ENCODE measurements around the gene ZNF813. TPM values are rescaled to one million over a fixed set of nuclear protein-coding genes. Genes with fewer than 3 reads are reported as not detected.

Gene ZNF813
- total and polyA plus RNA-seq, 9 of the 15 experiments (the other 6 are each of a cell fraction or from before 2014, with no cell fraction given) = 1.3 to 8.0 (median 5.3) TPM

DNA sequence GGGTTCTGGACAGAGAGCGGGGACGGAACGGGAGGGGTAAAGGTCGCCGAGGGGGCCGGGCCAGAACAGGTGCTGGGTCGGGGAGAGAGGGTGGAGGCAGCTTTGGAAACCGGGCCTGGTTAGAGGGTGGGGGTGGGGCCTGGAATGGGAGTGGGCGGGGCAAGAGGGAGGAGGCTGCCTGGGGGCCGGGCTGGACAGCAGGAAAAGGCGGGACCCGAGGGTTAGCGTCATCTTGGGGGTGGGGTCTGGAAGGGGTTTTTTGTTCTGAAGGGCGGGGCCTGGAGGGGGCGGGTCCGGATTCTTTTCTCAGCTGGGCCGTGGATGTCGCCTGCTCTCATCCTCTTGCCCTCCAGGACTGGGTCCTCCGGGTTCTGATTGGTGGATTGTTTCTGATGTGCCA lies 4.3 kb upstream of the ZNF813 start:
- 0 out of 2 replicates have a peak, but pooled peaks cover 3% of the 10 kb centered on the region for H3K9me3 ChIP-seq (replicated peaks; ENCODE audit: control insufficient read depth, insufficient read depth, low read depth, low read length)
- H3K36me3 ChIP-seq (ENCODE audit: control insufficient read depth, insufficient read depth, low read length) = no peaks in the 10 kb centered on the region
- intact Hi-C loops (cut with micrococcal nuclease) (no loop called here), in situ Hi-C loops (cut with MboI) (no loop called here)
- H2AFZ ChIP-seq (ENCODE audit: low read depth, low read length) = no peak overlapping the region
- H3K79me2 ChIP-seq (ENCODE audit: control insufficient read depth, insufficient read depth, low read length) = peaks cover 7% of the 10 kb centered on the region
- no peaks in the 10 kb centered on the region for H4K20me1 ChIP-seq (replicated peaks; ENCODE audit: control insufficient read depth, insufficient read depth, low read length)
- H3K4me3 ChIP-seq = no peak overlapping the region
- no peaks in the 10 kb centered on the region for H3K9me1 ChIP-seq (ENCODE audit: control insufficient read depth, insufficient read depth, low read length)
- ChIA-PET CTCF (ENCODE audit: low intra/inter-chr PET ratio) (no interaction called here), POLR2A (interaction anchor here (0.6 kb wide), 1 partner anchor 21 kb away, joined by 3 read pairs; no protein-coding TSS in a partner anchor)
- ATAC-seq = peak; percentile 35; the same call in 2 of the 3 replicates
- WGBS (ENCODE audit: insufficient coverage, low coverage, missing lambda C conversion rate) = 49% methylated on average over 7 of the region's 19 CpGs
- H3K27me3 ChIP-seq (ENCODE audit: control insufficient read depth in 2 of 2, insufficient read depth in 2 of 2, low read length in 2 of 2) = no peaks in the 10 kb centered on the region
- H3K4me2 ChIP-seq (ENCODE audit: insufficient read depth, low read length) = no peak overlapping the region
- FAIRE-seq = no peak
- no peak overlapping the region for H3K9ac ChIP-seq (ENCODE audit: insufficient read depth in 1 of 2, low read depth in 2 of 2, low read length in 2 of 2)
- H3K4me1 ChIP-seq (replicated peaks in 1 of 2; ENCODE audit: control insufficient read depth in 2 of 2, insufficient read depth in 2 of 2, low read length in 2 of 2) = peaks cover 0 to 4% of the 10 kb centered on the region in 2 experiments; a peak in 2 of 5 replicates
- H3K27ac ChIP-seq (ENCODE audit: extremely low read depth, low read depth, low read length) = no peak overlapping the region
- peak; percentile 19 to 63 (median 53) for DNase-seq (ENCODE audit: extremely low read depth in 1 of 4, low spot score in 3 of 4)
- no TSS peak for BruUV-seq (replicated peaks)
- no peak for TF ChIP-seq RFX7 (CRISPR knock-in tag; IDR thresholded peaks at IDR 0.05)
- TF ChIP-seq PKNOX1 (IDR thresholded peaks at IDR 0.05) = no peak
- TF ChIP-seq THRAP3 (IDR thresholded peaks at IDR 0.05; ENCODE audit: borderline replicate concordance) = no peak
- TF ChIP-seq POLR3G (IDR thresholded peaks at IDR 0.05; ENCODE audit: extremely low read depth, insufficient read length, insufficient replicate concordance) = no peak
- TF ChIP-seq TBP (optimal IDR thresholded peaks at IDR 0.05; ENCODE audit: low read depth, low read length) = no peak
- TF ChIP-seq, protein P1, sequence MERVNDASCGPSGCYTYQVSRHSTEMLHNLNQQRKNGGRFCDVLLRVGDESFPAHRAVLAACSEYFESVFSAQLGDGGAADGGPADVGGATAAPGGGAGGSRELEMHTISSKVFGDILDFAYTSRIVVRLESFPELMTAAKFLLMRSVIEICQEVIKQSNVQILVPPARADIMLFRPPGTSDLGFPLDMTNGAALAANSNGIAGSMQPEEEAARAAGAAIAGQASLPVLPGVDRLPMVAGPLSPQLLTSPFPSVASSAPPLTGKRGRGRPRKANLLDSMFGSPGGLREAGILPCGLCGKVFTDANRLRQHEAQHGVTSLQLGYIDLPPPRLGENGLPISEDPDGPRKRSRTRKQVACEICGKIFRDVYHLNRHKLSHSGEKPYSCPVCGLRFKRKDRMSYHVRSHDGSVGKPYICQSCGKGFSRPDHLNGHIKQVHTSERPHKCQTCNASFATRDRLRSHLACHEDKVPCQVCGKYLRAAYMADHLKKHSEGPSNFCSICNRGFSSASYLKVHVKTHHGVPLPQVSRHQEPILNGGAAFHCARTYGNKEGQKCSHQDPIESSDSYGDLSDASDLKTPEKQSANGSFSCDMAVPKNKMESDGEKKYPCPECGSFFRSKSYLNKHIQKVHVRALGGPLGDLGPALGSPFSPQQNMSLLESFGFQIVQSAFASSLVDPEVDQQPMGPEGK (CRISPR knock-in tag; IDR thresholded peaks at IDR 0.05; ENCODE audit: borderline replicate concordance) = no peak
- no peak for TF ChIP-seq SNRNP70 (optimal IDR thresholded peaks at IDR 0.05; ENCODE audit: low read depth, low read length)
- no peak for TF ChIP-seq SRSF3 (IDR thresholded peaks at IDR 0.05; ENCODE audit: insufficient read depth, low read length)
- no peak for TF ChIP-seq BMI1 (IDR thresholded peaks at IDR 0.05; ENCODE audit: low read length)
- no peak for TF ChIP-seq EP400 (IDR thresholded peaks at IDR 0.05)
- no peak for TF ChIP-seq KHSRP (IDR thresholded peaks at IDR 0.05)
- no peak for TF ChIP-seq JUNB (CRISPR knock-in tag; conservative IDR thresholded peaks at IDR 0.05)
- no peak for TF ChIP-seq CREM (IDR thresholded peaks at IDR 0.05; ENCODE audit: low read depth)
- TF ChIP-seq FOS (IDR thresholded peaks at IDR 0.05; ENCODE audit: extremely low read depth, insufficient read length) = no peak
- TF ChIP-seq ZC3H4 (CRISPR knock-in tag; IDR thresholded peaks at IDR 0.05; ENCODE audit: borderline replicate concordance) = no peak
- TF ChIP-seq, protein P2, sequence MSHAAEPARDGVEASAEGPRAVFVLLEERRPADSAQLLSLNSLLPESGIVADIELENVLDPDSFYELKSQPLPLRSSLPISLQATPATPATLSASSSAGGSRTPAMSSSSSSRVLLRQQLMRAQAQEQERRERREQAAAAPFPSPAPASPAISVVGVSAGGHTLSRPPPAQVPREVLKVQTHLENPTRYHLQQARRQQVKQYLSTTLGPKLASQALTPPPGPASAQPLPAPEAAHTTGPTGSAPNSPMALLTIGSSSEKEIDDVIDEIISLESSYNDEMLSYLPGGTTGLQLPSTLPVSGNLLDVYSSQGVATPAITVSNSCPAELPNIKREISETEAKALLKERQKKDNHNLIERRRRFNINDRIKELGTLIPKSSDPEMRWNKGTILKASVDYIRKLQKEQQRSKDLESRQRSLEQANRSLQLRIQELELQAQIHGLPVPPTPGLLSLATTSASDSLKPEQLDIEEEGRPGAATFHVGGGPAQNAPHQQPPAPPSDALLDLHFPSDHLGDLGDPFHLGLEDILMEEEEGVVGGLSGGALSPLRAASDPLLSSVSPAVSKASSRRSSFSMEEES (CRISPR knock-in tag; IDR thresholded peaks at IDR 0.05) = no peak
- no peak for TF ChIP-seq KDM4B (IDR thresholded peaks at IDR 0.05; ENCODE audit: borderline replicate concordance in 2 of 2, low read depth in 1 of 2)
- no peak for TF ChIP-seq HDGF (IDR thresholded peaks at IDR 0.05)

Measured in K562 (cell line).